ENCODE results near the gene AMOT. TPM values are rescaled to one million over a fixed set of nuclear protein-coding genes. Genes with fewer than 3 reads are reported as not detected.

Gene AMOT, protein sequence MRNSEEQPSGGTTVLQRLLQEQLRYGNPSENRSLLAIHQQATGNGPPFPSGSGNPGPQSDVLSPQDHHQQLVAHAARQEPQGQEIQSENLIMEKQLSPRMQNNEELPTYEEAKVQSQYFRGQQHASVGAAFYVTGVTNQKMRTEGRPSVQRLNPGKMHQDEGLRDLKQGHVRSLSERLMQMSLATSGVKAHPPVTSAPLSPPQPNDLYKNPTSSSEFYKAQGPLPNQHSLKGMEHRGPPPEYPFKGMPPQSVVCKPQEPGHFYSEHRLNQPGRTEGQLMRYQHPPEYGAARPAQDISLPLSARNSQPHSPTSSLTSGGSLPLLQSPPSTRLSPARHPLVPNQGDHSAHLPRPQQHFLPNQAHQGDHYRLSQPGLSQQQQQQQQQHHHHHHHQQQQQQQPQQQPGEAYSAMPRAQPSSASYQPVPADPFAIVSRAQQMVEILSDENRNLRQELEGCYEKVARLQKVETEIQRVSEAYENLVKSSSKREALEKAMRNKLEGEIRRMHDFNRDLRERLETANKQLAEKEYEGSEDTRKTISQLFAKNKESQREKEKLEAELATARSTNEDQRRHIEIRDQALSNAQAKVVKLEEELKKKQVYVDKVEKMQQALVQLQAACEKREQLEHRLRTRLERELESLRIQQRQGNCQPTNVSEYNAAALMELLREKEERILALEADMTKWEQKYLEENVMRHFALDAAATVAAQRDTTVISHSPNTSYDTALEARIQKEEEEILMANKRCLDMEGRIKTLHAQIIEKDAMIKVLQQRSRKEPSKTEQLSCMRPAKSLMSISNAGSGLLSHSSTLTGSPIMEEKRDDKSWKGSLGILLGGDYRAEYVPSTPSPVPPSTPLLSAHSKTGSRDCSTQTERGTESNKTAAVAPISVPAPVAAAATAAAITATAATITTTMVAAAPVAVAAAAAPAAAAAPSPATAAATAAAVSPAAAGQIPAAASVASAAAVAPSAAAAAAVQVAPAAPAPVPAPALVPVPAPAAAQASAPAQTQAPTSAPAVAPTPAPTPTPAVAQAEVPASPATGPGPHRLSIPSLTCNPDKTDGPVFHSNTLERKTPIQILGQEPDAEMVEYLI
- total RNA-seq: 1 to 10 TPM; 1.1 to 1.5 TPM

DNA sequence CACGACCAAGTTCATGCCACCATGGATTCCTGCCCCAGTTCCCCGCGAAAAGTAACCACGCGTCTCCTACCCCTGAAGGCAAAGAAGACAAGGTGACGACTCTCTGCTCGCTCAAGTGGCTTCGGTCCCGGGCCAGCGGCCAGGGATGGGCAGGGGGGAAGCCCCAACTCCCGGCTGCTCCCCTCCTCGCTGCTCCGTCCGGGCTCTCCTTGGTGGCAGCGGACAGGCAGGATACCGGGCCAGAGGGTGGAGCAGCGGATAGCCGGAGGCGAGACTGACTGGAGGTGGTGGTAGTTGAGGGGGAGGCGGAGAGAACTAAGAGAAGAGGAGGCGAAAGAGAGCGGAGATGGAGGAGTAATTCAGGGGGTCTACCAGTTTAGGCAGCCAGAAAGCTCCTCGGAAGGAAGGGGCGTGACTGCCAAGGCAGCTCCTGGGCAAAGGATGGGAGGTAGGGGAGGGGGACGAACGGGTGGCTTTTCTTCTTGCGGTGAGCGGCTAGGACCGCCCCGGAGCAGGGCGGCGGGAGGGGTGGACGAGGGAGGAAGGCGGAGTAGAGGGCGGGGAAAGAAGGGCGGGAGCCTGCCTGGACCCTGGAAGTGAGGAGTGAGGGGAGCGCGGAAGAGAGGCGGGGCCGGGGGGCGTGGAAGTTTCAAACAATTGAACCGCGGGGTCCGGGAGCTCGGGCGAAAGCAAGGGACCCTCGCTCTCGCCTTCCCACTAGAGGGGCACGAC lies at the start of gene AMOT:
Gene AMOT, minus strand, starts transcription at position 450 of the 732 bp plus-strand sequence. CDS start 17,705 bp downstream, outside the sequence.
- intact Hi-C loops (cut with DNase I, micrococcal nuclease): loop anchor here (5.0 to 10.0 kb wide), 3 partner anchors 163 to 1158 kb away; partner anchors contain the start of genes ALG13 (in 2 of the 2) and LHFPL1 (in 1 of the 2)
- Mint-ChIP-seq H3K27ac (peak within 1 kb of the TSS; percentile 17), H3K4me3 (peak within 1 kb of the TSS; percentile 82), H3K4me1 (peaks cover 13% of the 10 kb centered on the region), H3K36me3 (ENCODE audit: low read depth) (no peaks in the 10 kb centered on the region), H3K9me3 (ENCODE audit: low read depth) (no peaks in the 10 kb centered on the region), H3K27me3 (peaks cover 4% of the 10 kb centered on the region)
- CTCF ChIA-PET: no interaction called here
- ATAC-seq (peak; percentile 57), DNase-seq (peak; percentile 64)
- POLR2A ChIA-PET: no interaction called here

GRCh38 chrX:112889400-112889799 lies 48.8 kb upstream of the AMOT start:
- H3K36me3 Mint-ChIP-seq (ENCODE audit: low read depth): no peaks in the 10 kb centered on the region

GRCh38 chrX:112888916-112889315 lies 48.3 kb upstream of the AMOT start:
- Mint-ChIP-seq H3K4me3 (no peak overlapping the region), H3K36me3 (ENCODE audit: low read depth) (no peaks in the 10 kb centered on the region), H3K9me3 (ENCODE audit: low read depth) (no peaks in the 10 kb centered on the region), H3K4me1 (peaks cover 7% of the 10 kb centered on the region), H3K27me3 (peaks cover 2% of the 10 kb centered on the region), H3K27ac (no peak overlapping the region)
- ChIA-PET POLR2A (no interaction called here), CTCF (interaction anchor here (0.6 kb wide), 1 partner anchor 1708 kb away, joined by 3 read pairs; no protein-coding TSS in a partner anchor)
- intact Hi-C loops (cut with DNase I, micrococcal nuclease): no loop called here
- ATAC-seq (no peak), DNase-seq (no peak)

More at GRCh38 chrX:112889400-112889799, 48.8 kb upstream of the AMOT start:
- Mint-ChIP-seq H3K9me3 (ENCODE audit: low read depth) (no peaks in the 10 kb centered on the region), H3K4me3 (no peak overlapping the region), H3K27me3 (peaks cover 2% of the 10 kb centered on the region), H3K27ac (no peak overlapping the region), H3K4me1 (peaks cover 7% of the 10 kb centered on the region)
- CTCF ChIA-PET: interaction anchor here (0.6 kb wide), 1 partner anchor 1707 kb away, joined by 3 read pairs; no protein-coding TSS in a partner anchor
- POLR2A ChIA-PET: no interaction called here
- intact Hi-C loops (cut with DNase I, micrococcal nuclease): no loop called here
- ATAC-seq (no peak), DNase-seq (no peak)

GRCh38 chrX:112877771-112878173 lies 37.1 kb upstream of the AMOT start:
- ATAC-seq (no peak), DNase-seq (no peak)
- no peaks in the 10 kb centered on the region for H3K9me3 Mint-ChIP-seq (ENCODE audit: low read depth)
- no peak overlapping the region for H3K27ac Mint-ChIP-seq
- H3K4me1 Mint-ChIP-seq: no peaks in the 10 kb centered on the region
- intact Hi-C loops (cut with DNase I, micrococcal nuclease): no loop called here
- no peaks in the 10 kb centered on the region for H3K27me3 Mint-ChIP-seq
- CTCF ChIA-PET: no interaction called here
- no peaks in the 10 kb centered on the region for H3K36me3 Mint-ChIP-seq (ENCODE audit: low read depth)
- POLR2A ChIA-PET: no interaction called here
- H3K4me3 Mint-ChIP-seq: no peak overlapping the region

- POLR2A ChIA-PET: no interaction called here
- H3K4me3 Mint-ChIP-seq: no peak overlapping the region
- no peak overlapping the region for H3K27ac Mint-ChIP-seq
- H3K4me1 Mint-ChIP-seq: no peaks in the 10 kb centered on the region
- H3K27me3 Mint-ChIP-seq: no peaks in the 10 kb centered on the region
- ATAC-seq (no peak), DNase-seq (no peak)
- intact Hi-C loops (cut with DNase I, micrococcal nuclease): no loop called here
- H3K9me3 Mint-ChIP-seq (ENCODE audit: low read depth): no peaks in the 10 kb centered on the region
- no peaks in the 10 kb centered on the region for H3K36me3 Mint-ChIP-seq (ENCODE audit: low read depth)
- CTCF ChIA-PET: no interaction called here
These were observed 34.0 kb upstream of the AMOT start for GRCh38 chrX:112874614-112875013.

DNA sequence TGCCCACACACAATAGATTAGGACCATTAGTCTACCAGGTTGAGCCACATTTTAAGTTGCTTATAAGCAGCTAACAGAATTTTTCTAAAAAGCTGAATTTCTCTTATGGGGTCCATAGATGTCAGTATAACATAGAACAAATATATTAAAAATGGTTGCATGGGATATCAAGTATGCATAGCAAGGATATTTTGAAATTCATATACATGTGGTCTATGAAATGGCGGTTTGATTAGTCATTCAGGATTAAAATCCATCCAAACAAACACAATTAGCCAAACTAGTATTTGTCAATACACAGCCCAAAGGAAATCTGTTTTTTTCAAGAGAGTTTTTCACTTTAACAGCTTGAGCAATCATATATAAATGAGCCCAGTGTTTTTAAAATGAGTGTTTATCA lies 33.5 kb upstream of the AMOT start:
- intact Hi-C loops (cut with DNase I, micrococcal nuclease): no loop called here
- no peak overlapping the region for H3K27ac Mint-ChIP-seq
- H3K36me3 Mint-ChIP-seq (ENCODE audit: low read depth): no peaks in the 10 kb centered on the region
- ATAC-seq: no peak
- POLR2A ChIA-PET: no interaction called here
- no peak overlapping the region for H3K4me3 Mint-ChIP-seq
- CTCF ChIA-PET: interaction anchor here (0.5 kb wide), 1 partner anchor 29 kb away, joined by 3 read pairs; no protein-coding TSS in a partner anchor
- H3K27me3 Mint-ChIP-seq: no peaks in the 10 kb centered on the region
- no peaks in the 10 kb centered on the region for H3K9me3 Mint-ChIP-seq (ENCODE audit: low read depth)
- no peaks in the 10 kb centered on the region for H3K4me1 Mint-ChIP-seq
- no peak for DNase-seq

- H3K4me1 Mint-ChIP-seq: no peaks in the 10 kb centered on the region
- no peaks in the 10 kb centered on the region for H3K9me3 Mint-ChIP-seq (ENCODE audit: low read depth)
- ChIA-PET POLR2A (no interaction called here), CTCF (no interaction called here)
- H3K4me3 Mint-ChIP-seq: no peak overlapping the region
- H3K27ac Mint-ChIP-seq: no peak overlapping the region
- intact Hi-C loops (cut with DNase I, micrococcal nuclease): no loop called here
- no peaks in the 10 kb centered on the region for H3K36me3 Mint-ChIP-seq (ENCODE audit: low read depth)
- no peak for ATAC-seq
- peaks cover 4% of the 10 kb centered on the region for H3K27me3 Mint-ChIP-seq
- DNase-seq: no peak
These were observed 28.0 kb upstream of the AMOT start for GRCh38 chrX:112868586-112868985.

DNA sequence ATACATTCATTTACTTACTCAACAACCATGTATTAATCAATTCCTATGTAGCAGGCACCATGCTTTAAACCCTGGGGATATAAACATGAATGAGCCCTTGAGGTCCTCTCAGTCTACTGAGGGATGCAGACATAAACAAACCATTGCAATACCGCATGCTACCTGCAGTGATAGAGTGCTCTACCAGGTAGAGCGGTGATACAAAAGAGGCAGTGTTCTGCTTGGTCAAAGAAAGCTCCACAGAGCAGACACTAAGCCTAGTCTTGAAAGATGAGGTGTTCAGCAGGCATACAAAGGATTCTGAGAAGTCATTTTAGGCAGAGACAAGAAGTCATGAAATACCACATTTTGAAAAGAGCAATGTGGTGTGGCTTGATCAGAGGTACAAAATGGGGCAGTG lies 26.9 kb upstream of the AMOT start:
- intact Hi-C loops (cut with DNase I, micrococcal nuclease): no loop called here
- Mint-ChIP-seq H3K27ac (no peak overlapping the region), H3K27me3 (peaks cover 4% of the 10 kb centered on the region), H3K4me3 (no peak overlapping the region), H3K36me3 (ENCODE audit: low read depth) (no peaks in the 10 kb centered on the region), H3K4me1 (no peaks in the 10 kb centered on the region), H3K9me3 (ENCODE audit: low read depth) (no peaks in the 10 kb centered on the region)
- CTCF ChIA-PET: interaction anchor here (0.6 kb wide), 1 partner anchor 119 kb away, joined by 3 read pairs; no protein-coding TSS in a partner anchor
- POLR2A ChIA-PET: no interaction called here
- ATAC-seq (peak; percentile 42), DNase-seq (no peak)

GRCh38 chrX:112866175-112866574 lies 25.5 kb upstream of the AMOT start:
- peaks cover 4% of the 10 kb centered on the region for H3K27me3 Mint-ChIP-seq
- no peak overlapping the region for H3K27ac Mint-ChIP-seq
- H3K4me1 Mint-ChIP-seq: no peaks in the 10 kb centered on the region
- no peaks in the 10 kb centered on the region for H3K36me3 Mint-ChIP-seq (ENCODE audit: low read depth)
- DNase-seq: no peak
- H3K4me3 Mint-ChIP-seq: no peak overlapping the region
- no peak for ATAC-seq
- POLR2A ChIA-PET: no interaction called here
- CTCF ChIA-PET: no interaction called here
- no peaks in the 10 kb centered on the region for H3K9me3 Mint-ChIP-seq (ENCODE audit: low read depth)
- intact Hi-C loops (cut with DNase I, micrococcal nuclease): no loop called here

GRCh38 chrX:112865464-112866025 lies 24.9 kb upstream of the AMOT start:
- Mint-ChIP-seq H3K4me3 (no peak overlapping the region), H3K9me3 (ENCODE audit: low read depth) (no peaks in the 10 kb centered on the region), H3K4me1 (no peaks in the 10 kb centered on the region), H3K27ac (no peak overlapping the region), H3K27me3 (peaks cover 4% of the 10 kb centered on the region), H3K36me3 (ENCODE audit: low read depth) (no peaks in the 10 kb centered on the region)
- intact Hi-C loops (cut with DNase I, micrococcal nuclease): no loop called here
- ChIA-PET POLR2A (no interaction called here), CTCF (interaction anchor here (0.7 kb wide), 1 partner anchor 35 kb away, joined by 3 read pairs; no protein-coding TSS in a partner anchor)
- ATAC-seq (no peak), DNase-seq (no peak)

GRCh38 chrX:112863850-112864249 lies 23.2 kb upstream of the AMOT start:
- no peak overlapping the region for H3K4me3 Mint-ChIP-seq
- ChIA-PET CTCF (no interaction called here), POLR2A (no interaction called here)
- ATAC-seq (no peak), DNase-seq (no peak)
- peaks cover 4% of the 10 kb centered on the region for H3K27me3 Mint-ChIP-seq
- H3K9me3 Mint-ChIP-seq (ENCODE audit: low read depth): no peaks in the 10 kb centered on the region
- no peaks in the 10 kb centered on the region for H3K36me3 Mint-ChIP-seq (ENCODE audit: low read depth)
- H3K4me1 Mint-ChIP-seq: no peaks in the 10 kb centered on the region
- intact Hi-C loops (cut with DNase I, micrococcal nuclease): no loop called here
- no peak overlapping the region for H3K27ac Mint-ChIP-seq
